SKM-1 (cell line): ENCODE data around the gene NRCAM.
A peak's percentile ranks its signal among the peaks of the same experiment; 100 is the strongest.

Experiments
- DNase-seq: peaks from one replicate; lab custom pipeline; 2025; ENCODE audit not compliant: unreplicated experiment; lab: John Stamatoyannopoulos, UW

NRCAM gene

DNA sequence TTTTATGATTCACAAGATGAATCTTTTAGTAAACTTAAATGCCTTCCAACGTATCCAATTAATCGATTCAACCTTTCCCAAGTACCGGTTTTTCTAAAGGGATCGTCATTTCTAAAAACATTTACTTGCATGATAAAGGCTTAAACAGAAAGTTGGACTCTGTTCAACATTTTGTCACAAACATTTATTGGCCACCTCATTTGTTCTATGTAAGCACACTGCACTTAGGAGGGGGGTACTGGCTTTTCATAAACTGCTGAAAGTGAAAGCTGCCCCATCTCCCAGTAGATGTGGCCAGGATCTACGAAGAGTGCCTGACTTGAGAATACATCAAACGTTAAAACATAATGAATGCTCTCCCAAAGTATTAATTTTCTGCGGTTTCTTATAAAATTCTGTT, 288.8 kb downstream of the NRCAM start:
- DNase-seq, result no peak

DNA sequence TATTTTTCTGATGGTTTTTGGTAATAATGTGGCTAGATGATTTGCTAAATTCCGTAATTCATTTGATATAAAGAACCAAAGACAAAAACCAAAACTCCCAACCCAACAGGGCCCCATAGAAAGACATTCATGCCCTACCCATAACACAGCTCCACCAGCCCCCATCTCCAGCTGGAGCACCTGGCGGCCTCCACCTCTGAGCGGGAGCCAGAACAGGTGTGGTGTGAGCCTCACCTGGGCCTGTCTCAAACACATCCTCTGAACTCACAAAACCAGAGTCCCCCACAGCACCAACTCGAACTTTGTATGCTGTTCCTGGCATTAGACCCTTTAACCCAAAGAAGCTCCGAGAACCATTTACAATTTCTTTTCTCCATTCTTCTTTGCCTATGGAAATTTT, 289.5 kb downstream of the NRCAM start:
- DNase-seq, result no peak

DNA sequence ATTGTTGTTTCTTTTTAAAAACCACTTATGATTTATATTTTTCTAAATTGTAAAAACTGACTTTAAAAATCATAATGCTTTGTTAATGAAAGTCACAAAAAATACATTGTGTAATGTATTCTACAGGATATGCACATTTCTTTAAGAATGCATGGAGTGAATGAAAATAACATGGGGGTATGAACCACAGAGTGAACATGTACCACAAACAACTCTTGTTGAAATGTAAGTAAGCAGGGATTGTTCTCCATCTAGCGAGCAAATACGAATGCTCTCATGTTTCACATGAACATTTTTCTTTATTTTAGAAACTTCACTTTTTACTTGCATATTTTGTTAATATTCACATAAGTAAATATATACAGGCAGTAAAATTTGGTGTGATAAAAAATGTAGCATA, 290.5 kb downstream of the NRCAM start:
- no peak for DNase-seq

GRCh38 chr7:108164946-108165345, 291.3 kb downstream of the NRCAM start:
- no peak for DNase-seq

DNA sequence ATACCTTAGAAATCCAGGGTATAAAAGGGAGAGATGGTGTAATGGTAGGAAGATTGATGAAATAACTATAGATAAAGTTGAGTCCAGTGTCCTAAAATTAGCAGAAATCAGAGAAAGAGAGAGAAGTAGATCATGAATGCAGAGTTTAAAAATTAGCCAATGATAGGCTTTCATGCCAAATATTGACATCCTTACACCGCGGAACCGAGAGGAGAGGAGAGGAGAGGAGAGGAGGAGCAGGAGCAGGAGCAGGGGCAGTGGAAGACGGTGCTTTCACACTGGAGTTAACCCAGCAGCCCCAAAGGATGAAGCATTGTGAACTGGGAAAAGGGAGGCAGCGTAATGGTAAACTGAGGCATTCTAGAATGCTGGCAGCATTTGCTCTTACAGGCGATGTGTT, 291.9 kb downstream of the NRCAM start:
- DNase-seq, result no peak

GRCh38 chr7:108158776-108159175, 297.5 kb downstream of the NRCAM start:
- DNase-seq, result no peak

DNA sequence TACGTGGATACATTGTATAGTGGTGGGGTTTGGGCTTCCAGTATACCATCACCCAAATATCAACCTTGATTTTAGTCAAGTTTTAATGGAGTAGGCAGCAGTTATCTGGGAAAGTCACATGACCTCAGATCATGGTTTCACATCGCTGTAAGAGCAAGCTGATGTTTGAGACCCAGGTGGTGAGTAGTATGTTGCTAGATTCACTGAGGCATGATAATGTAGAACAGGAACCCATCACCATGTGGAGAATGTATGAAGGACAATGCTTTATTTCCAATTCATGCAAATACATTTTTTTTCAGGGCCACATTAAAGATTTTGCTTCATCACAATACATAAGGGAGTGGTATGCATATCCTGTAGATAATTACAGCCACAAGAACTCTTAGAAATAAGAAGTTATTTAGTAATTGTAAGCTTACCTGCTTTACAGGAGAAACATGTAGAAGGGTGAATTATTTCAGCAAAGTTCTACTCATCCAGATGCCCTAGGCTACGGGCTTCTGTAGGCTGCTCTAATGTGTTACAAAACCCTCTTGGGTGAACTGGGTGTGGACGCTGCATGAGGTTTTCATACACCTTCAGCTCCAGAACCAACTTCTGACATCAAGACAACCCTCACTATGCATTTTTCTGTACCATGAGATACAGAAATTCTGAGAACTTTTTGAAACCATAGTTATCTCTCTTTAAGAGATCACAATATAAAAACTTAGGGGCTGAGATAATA, 298.5 kb downstream of the NRCAM start:
- DNase-seq, result no peak

GRCh38 chr7:108156897-108157605, 299.2 kb downstream of the NRCAM start:
- DNase-seq, result no peak

GRCh38 chr7:108152198-108152597, 304.0 kb downstream of the NRCAM start:
- DNase-seq, result no peak

- DNase-seq, result no peak
Measured at GRCh38 chr7:108149908-108150307, 306.3 kb downstream of the NRCAM start.

DNA sequence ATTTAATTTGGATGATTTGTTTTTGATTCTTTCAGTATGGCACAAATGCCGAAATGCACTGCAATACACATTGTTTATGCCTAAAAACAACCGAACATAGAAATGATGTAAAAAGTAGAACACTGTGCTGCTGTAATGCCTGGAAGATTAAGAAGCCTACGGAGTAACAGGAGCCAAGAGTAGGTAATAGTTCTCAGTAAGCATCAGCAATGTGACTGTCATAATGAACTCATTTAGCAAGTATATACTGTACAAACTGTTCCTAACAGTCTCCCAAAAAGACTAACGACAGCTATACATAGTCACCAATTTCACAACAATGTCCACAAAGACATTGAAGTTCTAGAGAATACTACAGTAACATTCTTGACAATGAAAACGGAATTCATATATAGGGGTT, 307.1 kb downstream of the NRCAM start:
- no peak for DNase-seq

- DNase-seq, result no peak
Measured at GRCh38 chr7:108147031-108147563, 309.1 kb downstream of the NRCAM start.

DNA sequence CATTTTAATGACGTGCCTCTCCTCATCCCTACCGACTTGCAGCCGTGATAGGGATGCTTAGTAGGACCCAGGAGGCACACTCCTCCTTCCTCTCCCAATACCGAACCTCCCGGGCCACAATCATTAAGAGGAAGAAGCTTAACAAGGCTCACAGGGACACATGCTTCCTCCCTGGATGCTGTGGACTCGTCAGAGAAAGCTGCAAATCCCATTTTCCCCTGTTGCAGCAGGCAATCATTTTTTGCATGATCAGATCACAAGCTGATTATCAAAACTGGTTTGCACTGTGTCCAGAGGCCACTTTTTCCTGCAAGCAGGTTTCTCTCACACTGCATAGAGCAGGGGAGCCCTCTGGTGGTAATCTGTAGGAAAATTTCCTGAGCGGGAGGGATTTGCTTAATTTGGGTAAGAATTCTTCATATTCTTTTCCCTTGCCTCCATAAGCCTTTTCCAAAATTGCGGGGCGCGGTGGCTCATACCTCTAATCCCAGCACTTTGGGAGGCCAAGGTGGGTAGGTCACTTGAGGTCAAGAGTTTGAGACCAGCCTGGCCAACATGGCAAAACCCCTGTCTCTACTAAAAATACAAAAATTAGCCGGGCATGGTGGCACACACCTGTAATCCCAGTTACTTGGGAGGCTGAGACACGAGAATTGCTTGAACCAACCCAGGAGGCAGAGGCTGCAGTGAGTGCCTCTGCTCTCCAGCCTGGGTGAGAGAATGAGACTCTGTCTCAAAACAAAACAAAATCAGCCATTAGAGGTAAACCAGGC, 310.0 kb downstream of the NRCAM start:
- peak; percentile 74 for DNase-seq

GRCh38 chr7:108145401-108145800, 310.8 kb downstream of the NRCAM start:
- DNase-seq, result no peak

- no peak for DNase-seq
Measured at GRCh38 chr7:108144931-108145330, 311.3 kb downstream of the NRCAM start.

DNA sequence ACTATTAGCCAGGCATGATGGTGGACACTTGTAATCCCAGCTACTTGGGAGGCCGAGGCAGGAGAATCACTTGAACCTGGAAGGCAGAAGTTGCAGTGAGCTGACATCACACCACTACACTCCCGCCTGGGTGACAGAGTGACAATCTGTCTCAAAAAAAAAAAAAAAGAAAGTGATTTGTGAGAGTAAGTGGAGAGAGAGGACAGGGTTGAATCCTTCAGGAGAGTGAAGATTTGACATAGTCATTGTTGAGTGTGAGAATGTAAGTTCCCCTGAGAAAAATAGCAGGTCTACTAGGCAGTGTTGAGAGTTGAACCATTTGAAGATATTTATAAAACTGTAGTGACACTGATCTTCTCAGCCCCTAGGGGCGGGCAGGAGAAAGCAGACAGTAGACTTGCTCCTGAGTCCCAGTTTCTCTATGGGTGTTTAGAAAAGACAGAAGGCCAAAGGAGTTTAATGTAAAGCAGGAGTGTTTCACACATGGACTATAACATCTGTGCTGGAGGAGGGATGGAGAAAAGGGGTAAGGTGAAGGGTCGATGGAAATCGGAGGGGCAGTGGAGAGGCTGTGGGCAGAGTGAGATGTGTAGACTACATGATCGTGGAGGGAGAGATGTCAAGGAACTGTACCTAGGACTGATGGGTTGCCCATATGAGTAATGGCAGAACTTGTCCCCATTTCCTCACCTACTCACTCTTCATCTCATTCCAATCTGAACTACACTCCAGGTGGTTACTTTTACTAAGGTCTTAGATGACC, 312.4 kb downstream of the NRCAM start:
- DNase-seq, result no peak

- no peak for DNase-seq
Measured at GRCh38 chr7:108142675-108143259, 313.5 kb downstream of the NRCAM start.

DNA sequence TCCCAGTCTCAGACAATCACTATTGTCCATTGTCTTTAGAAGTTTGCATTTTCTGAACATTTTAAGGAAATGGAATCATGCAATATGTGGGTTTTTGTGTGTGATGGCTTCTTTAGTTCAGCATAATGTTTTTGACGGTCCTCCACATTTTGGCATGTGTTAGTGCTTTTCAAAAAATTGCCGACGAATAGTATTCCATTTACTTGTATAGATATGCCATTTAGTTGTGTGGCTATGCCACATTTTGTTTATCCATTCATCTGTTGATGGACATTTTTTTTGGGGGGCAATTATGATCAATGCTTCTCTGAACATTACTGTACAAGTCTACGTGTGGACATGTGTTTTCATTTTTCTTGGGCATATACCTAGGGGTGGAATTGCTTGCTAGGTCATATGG, 314.1 kb downstream of the NRCAM start:
- no peak for DNase-seq

- no peak for DNase-seq
Measured at GRCh38 chr7:108140671-108141070, 315.6 kb downstream of the NRCAM start.

GRCh38 chr7:108138911-108139310, 317.3 kb downstream of the NRCAM start:
- DNase-seq, result no peak

DNA sequence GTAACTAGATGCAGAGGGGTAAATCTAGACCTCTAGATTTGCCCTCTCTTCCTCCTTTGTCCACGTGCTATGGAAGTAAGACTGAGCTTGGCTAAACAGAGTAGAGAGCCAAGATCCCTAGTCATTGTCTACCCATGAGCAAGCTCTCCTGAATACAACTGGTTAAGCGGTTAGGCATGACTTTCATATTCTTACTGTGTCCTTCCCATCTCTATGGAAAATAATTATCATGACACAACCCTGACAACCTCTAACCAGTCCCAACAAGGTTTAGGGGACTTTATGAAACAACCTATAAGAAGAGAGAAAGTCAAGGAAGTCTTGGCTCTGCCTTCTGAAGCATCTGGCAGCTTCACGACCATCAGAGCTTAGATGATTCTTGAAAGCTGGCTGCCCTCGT, 318.2 kb downstream of the NRCAM start:
- no peak for DNase-seq
